ENCODE results near the gene CFDP1. TPM values are rescaled to one million over a fixed set of nuclear protein-coding genes. Genes with fewer than 3 reads are reported as not detected.
A peak's percentile ranks its signal among the peaks of the same experiment; 100 is the strongest.

Gene CFDP1
- polyA plus RNA-seq, 3 donors: 12.9 to 23.2 (median 19.0) TPM

DNA sequence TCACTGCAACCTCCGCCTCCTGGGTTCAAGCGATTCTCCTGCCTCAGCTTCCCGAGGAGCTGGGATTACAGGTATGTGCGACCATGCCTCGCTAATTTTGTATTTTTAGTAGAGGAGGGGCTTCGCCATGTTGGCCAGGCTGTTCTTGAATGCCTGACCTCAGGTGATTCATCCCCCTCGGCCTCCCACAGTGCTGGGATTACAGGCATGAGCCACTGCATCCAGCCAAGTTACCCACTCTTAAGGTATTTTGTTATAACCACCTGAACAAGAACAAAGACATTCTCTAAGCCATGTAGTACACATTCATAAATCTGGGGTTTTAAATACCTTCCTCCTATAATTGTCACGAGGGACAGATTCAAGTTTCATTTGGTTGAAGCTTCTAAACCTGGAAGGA is 43.5 kb upstream of the CFDP1 start:
- 80% methylated on average over 1 of the region's 8 CpGs for WGBS (ENCODE audit: insufficient coverage)
- H3K36me3 Mint-ChIP-seq: no peaks in the 10 kb centered on the region
- no peak overlapping the region for H3K4me2 ChIP-seq (replicated peaks; ENCODE audit: extremely low read depth, low read length, poor library complexity, severe bottlenecking)
- peaks cover 12 to 18% of the 10 kb centered on the region in 2 donors for H3K4me1 ChIP-seq (ENCODE audit: control insufficient read depth in 1 of 2, insufficient read depth in 2 of 2, low read length in 2 of 2)
- no peak for DNase-seq
- TF ChIP-seq, protein P1, sequence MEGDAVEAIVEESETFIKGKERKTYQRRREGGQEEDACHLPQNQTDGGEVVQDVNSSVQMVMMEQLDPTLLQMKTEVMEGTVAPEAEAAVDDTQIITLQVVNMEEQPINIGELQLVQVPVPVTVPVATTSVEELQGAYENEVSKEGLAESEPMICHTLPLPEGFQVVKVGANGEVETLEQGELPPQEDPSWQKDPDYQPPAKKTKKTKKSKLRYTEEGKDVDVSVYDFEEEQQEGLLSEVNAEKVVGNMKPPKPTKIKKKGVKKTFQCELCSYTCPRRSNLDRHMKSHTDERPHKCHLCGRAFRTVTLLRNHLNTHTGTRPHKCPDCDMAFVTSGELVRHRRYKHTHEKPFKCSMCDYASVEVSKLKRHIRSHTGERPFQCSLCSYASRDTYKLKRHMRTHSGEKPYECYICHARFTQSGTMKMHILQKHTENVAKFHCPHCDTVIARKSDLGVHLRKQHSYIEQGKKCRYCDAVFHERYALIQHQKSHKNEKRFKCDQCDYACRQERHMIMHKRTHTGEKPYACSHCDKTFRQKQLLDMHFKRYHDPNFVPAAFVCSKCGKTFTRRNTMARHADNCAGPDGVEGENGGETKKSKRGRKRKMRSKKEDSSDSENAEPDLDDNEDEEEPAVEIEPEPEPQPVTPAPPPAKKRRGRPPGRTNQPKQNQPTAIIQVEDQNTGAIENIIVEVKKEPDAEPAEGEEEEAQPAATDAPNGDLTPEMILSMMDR (IDR thresholded peaks at IDR 0.05): no peak
- H3K27me3 Mint-ChIP-seq (ENCODE audit: low read depth in 3 of 3): peaks cover 6 to 9% (median 7%) of the 10 kb centered on the region in 3 donors
- H3K27me3 ChIP-seq (ENCODE audit: control insufficient read depth in 2 of 2, insufficient read depth in 2 of 2, low read length in 2 of 2): no peaks in the 10 kb centered on the region
- no peak overlapping the region for H2AFZ ChIP-seq (ENCODE audit: insufficient read depth, low read depth, low read length, poor library complexity, severe bottlenecking)
- no peak overlapping the region for H3K27ac Mint-ChIP-seq
- H3K36me3 ChIP-seq (replicated peaks in 1 of 2; ENCODE audit: control insufficient read depth in 1 of 2, insufficient read depth in 2 of 2, low read length in 2 of 2): no peaks in the 10 kb centered on the region
- H3K9me3 ChIP-seq (replicated peaks in 1 of 2; ENCODE audit: control insufficient read depth in 1 of 2, insufficient read depth in 1 of 2, low read length in 2 of 2): no peaks in the 10 kb centered on the region
- H3K4me3 ChIP-seq (replicated peaks in 1 of 3; ENCODE audit: low read depth in 2 of 3, low read length in 3 of 3): no peak overlapping the region
- peaks cover 0 to 5% (median 0%) of the 10 kb centered on the region in 7 donors for H3K9me3 Mint-ChIP-seq
- no peak overlapping the region for H3K9ac ChIP-seq (ENCODE audit: insufficient read depth, low read length, poor library complexity, severe bottlenecking)
- H4K20me1 ChIP-seq (ENCODE audit: insufficient read depth, low read length): no peaks in the 10 kb centered on the region
- H3K4me1 Mint-ChIP-seq: peaks cover 16% of the 10 kb centered on the region
- H3K79me2 ChIP-seq (ENCODE audit: insufficient read depth, low read length): no peaks in the 10 kb centered on the region
- no peak overlapping the region for H3K4me3 Mint-ChIP-seq
- no peak overlapping the region for H3K27ac ChIP-seq (ENCODE audit: low read depth in 1 of 2, low read length in 2 of 2)
- intact Hi-C loops (cut with micrococcal nuclease): no loop called here

DNA sequence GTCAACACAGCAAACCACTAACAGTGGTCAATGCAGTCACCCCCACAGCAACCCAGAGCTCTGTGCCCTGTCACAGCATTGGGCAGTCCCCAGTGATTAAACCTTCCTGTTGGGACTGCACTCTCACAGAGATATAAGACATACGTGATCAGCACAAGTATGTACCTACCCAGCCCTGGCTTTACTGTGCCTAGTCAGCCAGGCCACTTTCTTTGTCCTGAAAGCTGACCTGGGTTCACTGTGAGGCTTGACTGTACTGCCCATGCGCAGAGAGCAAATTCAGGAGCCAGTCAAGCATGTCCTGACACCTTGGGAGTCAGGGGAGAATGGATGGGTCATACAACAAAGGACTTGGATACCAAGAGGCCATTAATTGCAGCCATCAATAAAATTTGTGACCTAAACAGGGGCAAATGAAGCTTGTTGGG is 42.1 kb upstream of the CFDP1 start:
- no peaks in the 10 kb centered on the region for H4K20me1 ChIP-seq (ENCODE audit: insufficient read depth, low read length)
- no peaks in the 10 kb centered on the region for H3K36me3 ChIP-seq (replicated peaks in 1 of 2; ENCODE audit: control insufficient read depth in 1 of 2, insufficient read depth in 2 of 2, low read length in 2 of 2)
- TF ChIP-seq, protein P1 (IDR thresholded peaks at IDR 0.05): no peak
- peaks cover 19% of the 10 kb centered on the region for H3K4me1 Mint-ChIP-seq
- DNase-seq: peak in 1 of 3 donors; percentile 33
- peaks cover 2 to 7% (median 4%) of the 10 kb centered on the region in 3 donors for H3K27me3 Mint-ChIP-seq (ENCODE audit: low read depth in 3 of 3)
- no peaks in the 10 kb centered on the region for H3K27me3 ChIP-seq (ENCODE audit: control insufficient read depth in 2 of 2, insufficient read depth in 2 of 2, low read length in 2 of 2)
- peaks cover 0 to 5% (median 0%) of the 10 kb centered on the region in 7 donors for H3K9me3 Mint-ChIP-seq
- H3K4me3 Mint-ChIP-seq: no peak overlapping the region
- 93% methylated on average over 2 of the region's 2 CpGs for WGBS (ENCODE audit: insufficient coverage)
- peaks cover 12 to 18% of the 10 kb centered on the region in 2 donors for H3K4me1 ChIP-seq (ENCODE audit: control insufficient read depth in 1 of 2, insufficient read depth in 2 of 2, low read length in 2 of 2)
- no peak overlapping the region for H3K9ac ChIP-seq (ENCODE audit: insufficient read depth, low read length, poor library complexity, severe bottlenecking)
- no peaks in the 10 kb centered on the region for H3K36me3 Mint-ChIP-seq
- intact Hi-C loops (cut with micrococcal nuclease): no loop called here
- H3K4me3 ChIP-seq (replicated peaks in 1 of 3; ENCODE audit: low read depth in 2 of 3, low read length in 3 of 3): no peak overlapping the region
- H3K79me2 ChIP-seq (ENCODE audit: insufficient read depth, low read length): no peaks in the 10 kb centered on the region
- H3K4me2 ChIP-seq (replicated peaks; ENCODE audit: extremely low read depth, low read length, poor library complexity, severe bottlenecking): no peak overlapping the region
- H3K27ac ChIP-seq (ENCODE audit: low read depth in 1 of 2, low read length in 2 of 2): no peak overlapping the region
- H3K27ac Mint-ChIP-seq: peak overlapping the region in 2 of 7 donors; percentile 37 to 63
- H2AFZ ChIP-seq (ENCODE audit: insufficient read depth, low read depth, low read length, poor library complexity, severe bottlenecking): no peak overlapping the region
- H3K9me3 ChIP-seq (replicated peaks in 1 of 2; ENCODE audit: control insufficient read depth in 1 of 2, insufficient read depth in 1 of 2, low read length in 2 of 2): no peaks in the 10 kb centered on the region

Data from CD14-positive monocyte (primary cell).